Measurements from ENCODE around the gene RLF. TPM values are rescaled to one million over a fixed set of nuclear protein-coding genes. Genes with fewer than 3 reads are reported as not detected.

The RLF gene
- total RNA-seq, 1 donor from 2014 or later, result 15.4 TPM

- Histone ChIP-seq H3K4me3 (ENCODE audit: insufficient read depth, low read depth, low read length) (no peak overlapping the region), H3K4me1 (ENCODE audit: insufficient read depth, low read length) (no peaks in the 10 kb centered on the region), H3K9me3 (ENCODE audit: insufficient read depth, low read depth, low read length) (no peaks in the 10 kb centered on the region), H3K27me3 (ENCODE audit: insufficient read depth, low read length) (peaks cover 12% of the 10 kb centered on the region), H4K20me1 (ENCODE audit: insufficient read depth, low read length) (no peaks in the 10 kb centered on the region), H3K4me2 (ENCODE audit: low read length) (no peak overlapping the region), H3K27ac (ENCODE audit: low read depth, low read length) (no peak overlapping the region), H3K36me3 (ENCODE audit: insufficient read depth, low read length) (no peaks in the 10 kb centered on the region), H3K79me2 (ENCODE audit: insufficient read depth, low read length) (no peaks in the 10 kb centered on the region), H2AFZ (ENCODE audit: low read depth, low read length) (no peak overlapping the region), H3K9ac (ENCODE audit: low read length) (no peak overlapping the region)
- H3K27me3 Mint-ChIP-seq (ENCODE audit: low read depth, unreplicated experiment), result peaks cover 34% of the 10 kb centered on the region
- H3K4me1 Mint-ChIP-seq (ENCODE audit: low read depth, unreplicated experiment), result no peaks in the 10 kb centered on the region
- no peaks in the 10 kb centered on the region for H3K9me3 Mint-ChIP-seq (ENCODE audit: unreplicated experiment)
- H3K4me3 Mint-ChIP-seq (ENCODE audit: unreplicated experiment), result no peak overlapping the region
- FAIRE-seq (no peak), DNase-seq (ENCODE audit: low read depth) (no peak)
- no peak for TF ChIP-seq CTCF (IDR thresholded peaks at IDR 0.05; ENCODE audit: insufficient read depth, low read depth, low read length)
- TF ChIP-seq EZH2 (IDR thresholded peaks at IDR 0.05; ENCODE audit: insufficient read depth, low read length), result no peak
- no peak overlapping the region for H3K27ac Mint-ChIP-seq (ENCODE audit: unreplicated experiment)
- no peaks in the 10 kb centered on the region for H3K36me3 Mint-ChIP-seq (ENCODE audit: low read depth, unreplicated experiment)
Measured at GRCh38 chr1:40120128-40120527, 41.1 kb upstream of the RLF start.

- Mint-ChIP-seq H3K27me3 (ENCODE audit: low read depth, unreplicated experiment) (peaks cover 19% of the 10 kb centered on the region), H3K4me1 (ENCODE audit: low read depth, unreplicated experiment) (no peaks in the 10 kb centered on the region), H3K4me3 (ENCODE audit: unreplicated experiment) (no peak overlapping the region), H3K27ac (ENCODE audit: unreplicated experiment) (no peak overlapping the region), H3K36me3 (ENCODE audit: low read depth, unreplicated experiment) (no peaks in the 10 kb centered on the region), H3K9me3 (ENCODE audit: unreplicated experiment) (no peaks in the 10 kb centered on the region)
- no peaks in the 10 kb centered on the region for H3K36me3 ChIP-seq (ENCODE audit: insufficient read depth, low read length)
- no peaks in the 10 kb centered on the region for H4K20me1 ChIP-seq (ENCODE audit: insufficient read depth, low read length)
- DNase-seq (ENCODE audit: low read depth) (no peak), FAIRE-seq (no peak)
- H3K27me3 ChIP-seq (ENCODE audit: insufficient read depth, low read length), result peaks cover 6% of the 10 kb centered on the region
- no peaks in the 10 kb centered on the region for H3K9me3 ChIP-seq (ENCODE audit: insufficient read depth, low read depth, low read length)
- H3K9ac ChIP-seq (ENCODE audit: low read length), result no peak overlapping the region
- no peaks in the 10 kb centered on the region for H3K79me2 ChIP-seq (ENCODE audit: insufficient read depth, low read length)
- no peaks in the 10 kb centered on the region for H3K4me1 ChIP-seq (ENCODE audit: insufficient read depth, low read length)
- H2AFZ ChIP-seq (ENCODE audit: low read depth, low read length), result no peak overlapping the region
- H3K4me2 ChIP-seq (ENCODE audit: low read length), result no peak overlapping the region
- TF ChIP-seq EZH2 (IDR thresholded peaks at IDR 0.05; ENCODE audit: insufficient read depth, low read length) (no peak), CTCF (IDR thresholded peaks at IDR 0.05; ENCODE audit: insufficient read depth, low read depth, low read length) (no peak)
- no peak overlapping the region for H3K27ac ChIP-seq (ENCODE audit: low read depth, low read length)
- H3K4me3 ChIP-seq (ENCODE audit: insufficient read depth, low read depth, low read length), result no peak overlapping the region
Measured at GRCh38 chr1:40122855-40123254, 38.3 kb upstream of the RLF start.

GRCh38 chr1:40130892-40131291 lies 30.3 kb upstream of the RLF start:
- FAIRE-seq, result peak; percentile 17
- H3K36me3 Mint-ChIP-seq (ENCODE audit: low read depth, unreplicated experiment), result no peaks in the 10 kb centered on the region
- H3K9me3 Mint-ChIP-seq (ENCODE audit: unreplicated experiment), result peaks cover 4% of the 10 kb centered on the region
- H3K27ac Mint-ChIP-seq (ENCODE audit: unreplicated experiment), result no peak overlapping the region
- H3K9me3 ChIP-seq (ENCODE audit: insufficient read depth, low read depth, low read length), result no peaks in the 10 kb centered on the region
- H3K9ac ChIP-seq (ENCODE audit: low read length), result no peak overlapping the region
- H3K4me3 Mint-ChIP-seq (ENCODE audit: unreplicated experiment), result no peak overlapping the region
- H3K36me3 ChIP-seq (ENCODE audit: insufficient read depth, low read length), result no peaks in the 10 kb centered on the region
- H2AFZ ChIP-seq (ENCODE audit: low read depth, low read length), result no peak overlapping the region
- TF ChIP-seq EZH2 (IDR thresholded peaks at IDR 0.05; ENCODE audit: insufficient read depth, low read length) (no peak), CTCF (IDR thresholded peaks at IDR 0.05; ENCODE audit: insufficient read depth, low read depth, low read length) (no peak)
- no peak for DNase-seq (ENCODE audit: low read depth)
- peaks cover 4% of the 10 kb centered on the region for H3K4me1 ChIP-seq (ENCODE audit: insufficient read depth, low read length)
- H3K79me2 ChIP-seq (ENCODE audit: insufficient read depth, low read length), result no peaks in the 10 kb centered on the region
- no peaks in the 10 kb centered on the region for H4K20me1 ChIP-seq (ENCODE audit: insufficient read depth, low read length)
- no peaks in the 10 kb centered on the region for H3K4me1 Mint-ChIP-seq (ENCODE audit: low read depth, unreplicated experiment)
- H3K27ac ChIP-seq (ENCODE audit: low read depth, low read length), result no peak overlapping the region
- no peak overlapping the region for H3K4me2 ChIP-seq (ENCODE audit: low read length)
- no peak overlapping the region for H3K4me3 ChIP-seq (ENCODE audit: insufficient read depth, low read depth, low read length)
- H3K27me3 ChIP-seq (ENCODE audit: insufficient read depth, low read length), result peaks cover 9% of the 10 kb centered on the region
- peaks cover 2% of the 10 kb centered on the region for H3K27me3 Mint-ChIP-seq (ENCODE audit: low read depth, unreplicated experiment)
